Medulla oblongata (tissue), 1 donor: ENCODE results near the gene CCNF.
"Not testable (repeated sequence)": the region's sequence is repeated elsewhere in the genome, so short reads cannot be mapped to it uniquely, and the experiment has no call there.

Experiments
- DNase-seq: peaks from one replicate; pipeline ENCODE4 v3.0.0-alpha.2; 2015; ENCODE audit errors: extremely low spot score

CCNF gene, protein sequence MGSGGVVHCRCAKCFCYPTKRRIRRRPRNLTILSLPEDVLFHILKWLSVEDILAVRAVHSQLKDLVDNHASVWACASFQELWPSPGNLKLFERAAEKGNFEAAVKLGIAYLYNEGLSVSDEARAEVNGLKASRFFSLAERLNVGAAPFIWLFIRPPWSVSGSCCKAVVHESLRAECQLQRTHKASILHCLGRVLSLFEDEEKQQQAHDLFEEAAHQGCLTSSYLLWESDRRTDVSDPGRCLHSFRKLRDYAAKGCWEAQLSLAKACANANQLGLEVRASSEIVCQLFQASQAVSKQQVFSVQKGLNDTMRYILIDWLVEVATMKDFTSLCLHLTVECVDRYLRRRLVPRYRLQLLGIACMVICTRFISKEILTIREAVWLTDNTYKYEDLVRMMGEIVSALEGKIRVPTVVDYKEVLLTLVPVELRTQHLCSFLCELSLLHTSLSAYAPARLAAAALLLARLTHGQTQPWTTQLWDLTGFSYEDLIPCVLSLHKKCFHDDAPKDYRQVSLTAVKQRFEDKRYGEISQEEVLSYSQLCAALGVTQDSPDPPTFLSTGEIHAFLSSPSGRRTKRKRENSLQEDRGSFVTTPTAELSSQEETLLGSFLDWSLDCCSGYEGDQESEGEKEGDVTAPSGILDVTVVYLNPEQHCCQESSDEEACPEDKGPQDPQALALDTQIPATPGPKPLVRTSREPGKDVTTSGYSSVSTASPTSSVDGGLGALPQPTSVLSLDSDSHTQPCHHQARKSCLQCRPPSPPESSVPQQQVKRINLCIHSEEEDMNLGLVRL

DNA sequence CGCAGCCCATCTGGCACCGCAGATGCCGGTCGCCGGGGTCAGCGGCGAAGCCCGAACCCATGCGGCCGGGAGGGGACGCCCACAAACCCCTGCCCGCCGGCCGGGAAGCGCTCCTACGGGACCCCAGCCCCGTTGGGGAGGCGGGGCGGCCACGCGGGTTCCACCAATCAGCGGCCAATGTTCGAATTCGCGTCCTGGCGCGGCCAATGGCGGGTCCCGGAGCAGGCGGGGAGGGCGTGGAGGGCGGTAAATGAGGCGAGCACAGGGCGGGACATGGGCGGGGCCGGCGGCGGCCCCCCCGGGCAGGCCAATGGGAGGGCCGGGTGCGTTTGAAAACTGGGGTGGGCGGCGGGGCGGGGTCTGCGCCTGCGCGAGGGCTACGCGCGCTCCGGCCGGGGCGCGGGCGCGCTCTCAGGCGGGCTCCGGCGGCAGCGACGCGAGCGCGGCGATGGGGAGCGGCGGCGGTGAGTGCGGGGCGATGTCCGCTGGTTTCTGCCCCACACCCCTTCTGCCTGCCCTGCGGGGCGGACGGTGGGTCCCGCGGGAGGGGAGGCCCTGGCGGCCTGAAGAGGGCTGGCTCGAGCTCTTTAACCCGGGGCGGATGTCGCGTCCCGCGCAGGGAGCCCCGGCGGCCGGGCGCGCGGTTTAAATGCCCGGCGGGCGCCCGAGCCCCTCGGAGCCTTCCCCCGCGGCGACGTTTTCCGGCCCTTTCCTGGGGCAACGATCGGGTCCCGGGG, at the start of gene CCNF:
Gene CCNF, plus strand, starts transcription at position 414 of the 737 bp plus-strand sequence. Its CDS starts 35 bp downstream, at position 449.
- peak; percentile 97 for DNase-seq

DNA sequence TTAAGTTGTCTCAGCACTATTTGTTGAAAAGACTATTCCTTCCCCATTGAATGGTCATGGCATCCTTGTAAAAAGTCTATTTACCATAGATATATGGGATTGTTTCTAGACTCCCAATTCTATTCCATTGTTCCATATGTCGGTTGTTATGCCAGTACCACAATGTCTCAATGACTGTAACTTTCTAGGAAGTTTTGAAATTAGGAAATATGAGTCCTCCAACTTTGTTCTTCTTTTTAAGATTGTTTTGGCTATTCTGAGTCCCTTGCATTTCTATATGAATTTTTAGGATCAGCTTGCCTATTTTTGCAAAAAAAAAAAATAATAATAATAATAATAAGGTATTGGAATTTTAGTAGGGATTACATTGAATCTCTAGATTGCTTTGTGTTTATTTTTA, 45.7 kb upstream of the CCNF start:
- no peak for DNase-seq

DNA sequence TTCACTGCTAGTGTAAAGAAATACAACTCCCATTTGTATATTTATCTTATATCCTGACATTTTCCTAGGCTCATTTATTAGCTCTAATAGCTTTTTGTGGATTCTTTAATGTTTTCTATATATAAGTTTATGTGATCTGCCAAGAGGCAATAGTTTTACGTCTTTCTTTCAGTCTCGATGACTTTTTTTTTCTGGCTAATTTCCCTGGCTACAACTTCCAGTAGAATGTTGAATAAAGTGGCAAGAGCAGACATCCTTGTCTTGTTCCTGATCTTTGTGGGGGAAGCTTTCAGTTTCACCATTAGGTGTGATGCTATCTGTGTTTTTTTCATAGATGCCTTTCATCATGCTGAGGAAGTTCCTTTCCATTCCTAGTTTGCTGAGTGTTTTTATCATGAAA, 44.8 kb upstream of the CCNF start:
- no peak for DNase-seq

DNA sequence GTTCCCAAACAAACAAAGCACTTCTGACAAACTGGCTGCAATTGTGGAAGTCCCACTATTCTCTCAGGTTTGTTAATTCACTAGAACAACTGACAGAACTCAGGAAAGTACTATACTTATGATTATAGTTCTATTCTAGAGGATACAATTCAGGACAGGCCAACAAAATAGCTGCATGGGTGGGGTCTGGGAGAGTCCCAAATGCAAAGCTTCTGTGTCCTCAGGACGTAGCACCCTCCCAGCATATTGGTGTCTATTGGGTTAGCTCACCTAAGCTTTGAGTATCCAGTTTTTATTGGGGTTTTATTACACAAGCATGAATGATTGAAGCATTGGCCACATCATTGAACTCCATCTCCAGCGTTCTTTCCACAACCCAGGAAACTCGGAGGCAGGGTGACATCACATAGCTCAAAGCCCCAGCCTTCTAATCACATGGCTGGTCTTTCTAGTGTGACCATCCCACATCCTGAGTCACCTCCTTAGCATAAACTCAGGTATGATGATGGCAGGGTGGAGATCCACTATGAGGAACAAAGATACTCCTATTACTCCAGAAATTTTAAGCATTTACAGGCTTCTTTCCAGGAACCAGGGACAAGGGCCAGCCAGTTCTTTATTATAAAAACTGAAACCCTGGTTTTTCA, 43.9 kb upstream of the CCNF start:
- no peak for DNase-seq

DNA sequence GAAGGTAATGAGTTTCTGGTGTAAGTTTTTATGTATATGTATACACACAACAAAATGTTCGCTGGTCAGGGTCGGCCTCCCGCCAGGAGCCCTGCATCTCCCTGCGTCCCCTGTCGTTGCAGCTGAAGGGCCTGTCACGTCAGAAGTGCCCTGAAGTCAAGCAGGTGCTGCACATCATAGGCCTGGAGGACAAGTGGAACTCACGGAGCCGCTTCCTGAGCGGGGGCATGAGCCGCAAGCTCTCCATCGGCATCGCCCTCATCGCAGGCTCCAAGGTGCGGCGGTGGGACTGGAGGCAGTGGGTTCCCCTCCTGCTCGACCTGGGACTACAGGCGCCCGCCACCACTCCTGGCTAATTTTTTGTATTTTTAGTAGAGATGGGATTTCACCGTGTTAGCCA, 43.3 kb upstream of the CCNF start:
- DNase-seq, result not testable (repeated sequence)

DNA sequence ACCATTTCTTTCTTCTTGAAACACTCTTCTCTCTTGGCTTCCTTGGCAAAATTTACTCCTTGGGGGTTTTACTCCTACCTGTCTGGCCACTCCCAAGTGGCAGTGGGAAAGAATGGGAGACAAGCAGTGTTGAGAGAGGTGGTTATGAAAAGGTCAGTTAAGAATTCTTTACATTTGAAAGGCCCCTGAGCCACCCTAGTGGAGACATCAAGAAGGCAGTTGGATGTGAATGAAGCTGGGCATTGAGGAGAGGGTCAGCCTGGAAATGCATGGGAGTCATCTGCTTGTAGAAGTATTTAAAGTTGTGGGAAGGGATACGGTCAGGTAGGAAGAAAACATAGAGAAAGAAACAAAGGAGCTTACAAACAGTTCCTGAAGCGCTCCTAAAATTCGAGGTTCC, 42.3 kb upstream of the CCNF start:
- DNase-seq, result no peak

DNA sequence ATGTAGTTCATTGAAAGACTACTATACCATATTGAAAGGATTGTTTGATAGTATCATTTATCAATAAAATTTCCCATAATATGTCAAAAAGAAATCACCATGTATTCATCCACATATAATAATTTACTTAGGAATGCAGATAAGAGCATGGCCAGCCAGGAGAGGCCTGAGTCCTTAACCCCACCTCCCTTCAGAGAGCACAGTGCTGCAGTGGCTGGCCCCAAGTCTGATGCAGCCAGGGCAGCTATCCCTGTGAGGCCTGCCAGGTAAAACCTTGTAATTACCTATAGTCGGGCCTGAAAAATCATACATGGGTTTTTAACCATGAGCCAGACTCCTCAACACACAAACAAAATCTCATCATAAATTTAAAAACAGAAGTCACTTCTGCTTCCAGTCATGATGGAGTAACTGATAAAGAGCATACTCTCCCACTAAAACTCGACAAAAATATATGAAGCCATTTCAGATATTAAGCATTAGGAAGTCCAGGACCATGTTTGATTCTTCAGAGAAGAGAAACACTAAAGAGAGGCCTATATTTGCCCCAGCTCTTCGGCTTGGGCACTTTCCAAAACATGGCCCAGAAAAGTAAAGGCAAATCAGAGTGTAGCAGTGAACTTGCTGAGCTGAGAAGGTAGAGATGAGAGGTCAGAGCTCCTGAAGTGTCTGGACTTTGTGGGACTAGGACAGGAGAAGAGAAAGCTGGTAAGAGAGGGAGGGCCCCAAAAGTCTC, 40.9 kb upstream of the CCNF start:
- no peak for DNase-seq

DNA sequence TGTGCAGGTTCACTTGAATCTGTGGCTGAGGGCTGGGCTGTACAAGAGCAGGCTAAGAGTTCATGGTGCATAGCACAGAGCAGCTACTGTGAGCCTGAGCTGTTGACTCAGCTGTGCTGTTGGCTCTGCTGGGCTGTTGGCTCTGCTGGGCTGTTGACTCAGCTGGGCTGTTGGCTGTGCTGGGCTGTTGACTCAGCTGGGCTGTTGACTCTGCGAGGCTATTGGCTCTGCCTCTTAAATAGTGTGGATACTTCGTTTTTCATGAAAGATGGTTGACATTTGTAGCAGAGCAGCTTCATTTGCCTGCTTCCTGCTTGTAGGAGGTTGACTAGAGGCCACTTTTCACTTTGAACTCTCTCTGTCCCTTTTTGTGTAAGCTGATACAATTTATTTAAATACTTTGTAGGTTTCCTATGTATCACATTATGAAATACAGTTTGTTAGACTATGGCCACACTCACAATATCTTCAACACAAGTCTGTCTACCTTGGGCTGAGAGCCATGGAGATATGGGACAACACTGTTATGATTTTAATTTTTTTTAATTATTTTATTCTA, 40.3 kb upstream of the CCNF start:
- no peak for DNase-seq

DNA sequence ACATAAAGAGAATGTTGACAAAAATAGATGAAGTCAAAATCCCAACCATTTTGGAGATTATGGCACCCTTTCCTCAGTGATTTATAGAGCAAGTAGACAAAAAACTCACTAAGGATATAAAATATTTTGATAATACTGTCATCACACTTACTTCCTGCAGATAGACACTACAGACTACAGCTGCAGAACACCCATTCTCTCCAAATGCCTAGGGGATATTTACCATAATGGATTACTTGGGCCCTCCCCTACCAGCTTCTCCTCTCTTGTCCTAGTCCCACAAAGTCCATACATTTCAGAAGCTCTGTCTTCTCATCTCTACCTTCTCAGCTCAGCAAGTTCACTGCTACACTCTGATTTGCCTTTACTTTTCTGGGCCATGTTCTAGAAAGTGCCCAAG, 37.2 kb upstream of the CCNF start:
- no peak for DNase-seq

DNA sequence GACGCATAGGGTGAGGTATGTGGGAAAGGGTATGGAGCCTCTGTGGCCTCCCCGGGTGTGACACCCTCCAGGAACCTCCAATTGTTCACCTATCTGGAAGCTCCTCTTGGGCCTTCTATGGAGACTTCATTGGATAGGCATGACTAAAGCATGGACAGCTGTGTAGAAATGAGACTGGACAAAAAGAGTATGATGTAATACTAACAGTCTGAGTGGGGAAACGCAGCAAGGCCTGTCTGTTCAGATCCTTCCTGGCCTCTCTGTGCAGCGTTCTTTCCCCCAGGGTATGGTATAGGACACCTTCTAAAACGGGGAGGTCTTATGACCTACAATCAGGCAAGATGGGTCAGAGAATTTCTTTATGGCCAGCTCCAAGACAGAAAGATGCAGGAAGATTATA, 30.7 kb upstream of the CCNF start:
- no peak for DNase-seq

DNA sequence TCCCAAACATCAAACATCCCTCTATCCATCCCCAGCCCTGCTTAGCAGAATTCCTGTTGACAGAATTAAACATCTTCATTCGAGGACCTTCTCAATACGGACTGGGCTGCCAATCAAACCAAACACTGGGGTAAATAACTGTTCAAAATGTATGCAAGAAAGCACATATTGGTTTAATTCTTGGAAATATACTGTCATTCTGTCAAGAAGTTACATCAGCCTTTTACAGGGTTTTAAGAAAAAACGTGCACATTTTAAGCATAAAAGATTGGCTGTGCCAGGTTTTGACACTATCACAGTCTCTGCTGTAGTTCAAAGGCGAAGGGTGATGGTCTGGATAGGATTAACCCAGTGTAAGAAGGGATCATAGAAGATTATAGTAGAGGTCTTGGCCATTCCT, 25.1 kb upstream of the CCNF start:
- DNase-seq, result no peak

DNA sequence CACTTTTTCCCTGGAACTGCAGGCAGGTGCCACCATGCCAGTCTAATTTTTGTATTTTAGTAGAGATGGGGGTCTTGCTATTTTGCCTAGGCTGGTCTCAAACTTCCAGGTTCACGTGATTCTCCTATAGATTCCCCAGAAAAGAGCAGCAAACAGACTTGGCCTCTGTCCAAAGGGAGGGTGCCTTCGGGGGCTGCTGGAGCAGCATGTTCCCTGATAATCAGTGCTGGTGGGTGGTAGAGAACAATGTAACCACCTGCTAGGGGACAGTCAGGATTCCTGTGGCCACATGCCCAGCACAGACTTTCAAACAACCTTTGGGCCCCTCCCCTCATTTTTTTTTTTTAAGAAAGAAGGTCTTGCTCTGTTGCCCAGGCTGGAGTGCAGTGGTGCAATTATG, 14.2 kb upstream of the CCNF start:
- DNase-seq, result no peak

DNA sequence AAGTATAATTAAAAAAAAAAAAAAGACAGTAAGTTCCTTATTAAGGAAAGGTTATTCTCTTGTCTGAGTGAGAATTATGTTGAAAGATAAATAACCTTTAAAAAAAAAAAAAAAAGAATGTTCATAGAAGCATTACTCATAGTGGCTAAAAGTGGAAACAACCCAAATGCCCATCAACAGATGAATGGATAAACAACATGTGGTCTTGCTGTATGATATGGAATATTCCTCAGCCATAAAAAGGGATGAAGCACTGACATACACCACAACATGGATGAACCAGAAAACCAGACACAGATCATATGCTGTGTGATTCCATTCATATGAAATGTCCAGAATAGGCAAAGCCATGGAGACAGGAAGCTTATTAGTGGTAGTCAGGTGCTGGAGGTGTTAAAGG, 9.2 kb upstream of the CCNF start:
- no peak for DNase-seq

DNA sequence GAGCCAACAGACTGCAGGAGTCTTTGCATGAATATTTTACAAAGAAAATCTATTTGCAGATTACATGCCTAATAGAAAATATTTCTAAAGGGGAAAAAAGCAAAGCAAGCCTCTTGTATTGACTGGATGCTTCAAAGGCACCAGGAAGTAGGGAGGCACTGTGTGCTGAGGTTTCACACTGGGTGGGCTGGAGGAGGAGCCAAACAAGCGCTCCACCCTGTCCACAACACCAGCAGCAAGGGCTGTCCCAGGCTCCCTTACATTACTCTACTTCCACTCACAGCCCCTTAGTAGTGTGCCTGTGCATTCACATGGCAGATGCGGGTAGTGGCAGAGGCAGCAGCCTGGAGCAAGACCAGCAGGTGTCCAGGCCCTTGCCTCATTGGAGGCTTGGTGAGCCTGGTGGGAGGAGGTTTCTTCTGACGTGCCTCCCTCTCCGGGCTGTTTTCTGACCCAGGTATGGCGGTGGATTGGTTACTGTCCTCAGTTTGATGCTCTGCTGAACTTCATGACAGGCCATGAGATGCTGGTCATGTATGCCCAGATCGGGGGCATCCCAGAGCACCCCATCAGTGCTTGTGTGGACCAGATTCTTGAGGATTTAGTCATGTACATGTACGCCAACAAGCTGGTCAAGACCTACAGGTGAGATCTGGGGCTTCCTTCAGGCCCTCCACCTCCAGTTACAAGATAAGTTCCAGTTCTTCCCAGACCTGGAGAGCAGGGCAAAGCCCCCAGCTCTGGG, 7.0 kb upstream of the CCNF start:
- no peak for DNase-seq

DNA sequence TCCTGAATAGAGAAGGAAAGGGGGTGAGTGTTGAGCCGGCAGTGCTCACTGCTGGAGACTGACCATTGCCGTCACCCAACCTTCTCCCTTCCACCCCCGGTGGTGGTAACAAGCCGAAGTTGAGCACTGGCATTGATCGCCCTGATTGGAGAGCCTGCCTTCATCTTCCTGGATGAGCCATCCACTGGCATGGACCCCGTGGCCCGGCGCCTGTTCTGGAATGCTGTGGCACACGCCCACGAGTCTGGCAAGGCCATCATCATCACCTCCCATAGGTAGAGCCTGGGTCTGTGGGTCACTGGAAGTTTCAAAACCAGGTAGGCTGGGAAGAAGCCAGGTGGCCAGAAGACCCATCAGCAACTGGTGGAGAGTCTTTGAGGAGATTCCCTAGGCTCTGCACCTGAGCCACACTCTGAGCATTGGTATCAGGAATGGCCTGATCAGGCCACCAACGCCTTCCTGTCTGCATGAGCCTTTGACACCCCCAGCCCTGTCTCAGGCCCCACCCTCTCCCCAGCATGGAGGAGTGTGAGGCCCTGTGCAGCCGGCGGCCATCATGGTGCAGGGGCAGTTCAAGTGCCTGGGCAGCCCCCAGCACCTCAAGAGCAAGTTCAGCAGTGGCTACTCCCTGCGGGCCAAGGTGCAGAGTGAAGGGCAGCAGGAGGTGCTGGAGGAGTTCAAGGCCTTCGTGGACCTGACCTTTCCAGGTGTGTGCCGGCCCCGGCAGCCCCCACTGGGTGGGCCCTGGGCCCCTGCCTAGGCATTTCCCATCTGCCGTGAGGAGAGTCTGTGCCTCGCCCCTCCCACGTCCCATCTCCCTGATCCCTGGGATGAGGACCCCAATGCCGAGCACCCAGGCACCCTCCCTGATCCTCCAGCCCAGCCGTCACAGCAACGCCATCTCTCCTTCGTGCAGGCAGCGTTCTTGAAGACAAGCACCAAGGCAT, 4.9 kb upstream of the CCNF start:
- DNase-seq, result no peak

DNA sequence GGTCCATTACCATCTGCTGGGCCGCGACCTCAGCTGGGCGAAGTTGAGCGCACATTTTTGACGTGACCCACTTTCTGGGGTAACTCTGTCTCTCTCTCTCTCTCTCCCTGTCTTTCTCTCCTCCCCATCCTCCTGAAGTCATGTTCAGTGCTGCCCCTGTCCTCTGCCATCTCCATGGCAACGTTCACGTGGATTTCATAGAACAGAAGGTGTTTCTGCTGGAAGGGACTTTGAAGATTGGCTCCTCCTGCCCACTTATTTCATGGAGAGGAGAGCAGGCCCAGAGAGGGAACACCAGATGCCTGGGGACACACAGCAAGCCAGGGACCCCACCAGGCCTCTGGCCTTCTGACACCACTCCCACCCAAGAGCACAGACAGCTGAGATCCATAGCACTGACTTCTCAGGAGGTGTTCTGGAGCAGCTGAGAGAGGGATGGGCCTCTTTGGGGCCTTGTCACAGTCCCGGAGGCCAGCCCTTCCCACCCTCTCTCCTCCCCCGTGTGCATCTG, 4.2 kb upstream of the CCNF start:
- DNase-seq, result no peak

DNA sequence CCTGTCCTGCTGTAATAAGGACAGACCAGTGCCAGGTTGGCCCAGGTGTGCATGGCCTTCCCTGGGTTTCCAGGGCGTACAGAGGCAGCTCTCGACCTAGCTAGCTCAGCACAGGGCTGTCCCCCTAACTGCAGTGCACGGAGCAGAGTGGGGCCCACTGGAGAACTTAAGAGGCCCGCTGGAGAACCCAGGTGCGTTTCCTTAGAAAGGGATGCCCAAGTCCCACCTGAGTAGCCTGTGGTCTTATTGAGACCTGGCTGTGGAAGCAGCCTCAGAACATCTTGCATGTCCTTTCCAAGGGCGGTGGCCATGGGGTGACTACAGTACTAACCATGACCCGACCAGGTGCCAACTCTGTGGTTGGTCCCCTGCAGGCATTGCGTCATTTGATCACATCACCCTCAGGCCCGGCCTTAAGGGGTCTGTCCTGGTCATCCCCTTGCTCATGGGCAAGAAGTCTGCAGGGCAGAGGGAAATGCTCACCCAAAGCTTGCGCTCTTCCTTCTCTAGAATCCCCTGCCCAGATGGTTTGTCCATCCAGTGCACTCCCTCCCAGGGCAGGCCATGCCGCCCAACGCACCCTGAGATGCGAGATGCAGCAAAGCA, 3.3 kb upstream of the CCNF start:
- no peak for DNase-seq

DNA sequence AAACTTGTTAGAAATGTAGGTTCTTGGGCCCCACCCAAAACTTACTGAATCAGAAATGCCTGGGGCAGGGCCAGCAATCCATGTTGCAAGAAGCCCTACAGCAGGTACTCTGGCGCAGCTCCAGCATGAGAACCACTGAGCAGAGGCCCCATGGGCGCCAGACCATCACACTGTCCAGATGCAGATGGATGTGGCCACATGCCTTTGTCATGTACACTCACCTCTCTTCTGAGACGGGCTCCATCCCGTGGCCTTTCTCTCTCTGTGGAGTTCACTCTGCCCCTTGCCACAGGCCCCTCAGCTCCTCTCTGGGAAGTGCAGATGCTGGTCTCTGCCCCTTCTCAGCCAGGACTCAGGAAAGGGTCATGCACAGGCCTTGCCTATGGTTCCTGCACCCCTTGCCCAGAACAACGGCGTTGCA, 2.3 kb upstream of the CCNF start:
- no peak for DNase-seq
